OCI-LY3 (cell line): ENCODE measurements around the gene FGR.

Experiments
- CTCF ChIP-seq: fragments of 200-600, 300-600 bp; sonication (generic); IDR thresholded peaks from 2 replicates; pipeline ENCODE4 v1.5.1; 2014; ENCODE audit warnings: antibody characterized with exemption, low read length, low read depth
- EZH2phosphoT487 ChIP-seq: fragments of 200-600 bp; shearing (Covaris generic); IDR thresholded peaks from 2 replicates; pipeline ENCODE4 v1.6.1; 2018; ENCODE audit warnings: antibody characterized with exemption, mixed run types, low read depth

GRCh38 chr1:27622828-27623227 is 12.2 kb downstream of the FGR start:
- no peak for TF ChIP-seq CTCF
- no peak for TF ChIP-seq EZH2phosphoT487
